ENCODE results near the gene C1QTNF8. TPM values are rescaled to one million over a fixed set of nuclear protein-coding genes. Genes with fewer than 3 reads are reported as not detected.

The C1QTNF8 gene
- total RNA-seq, 1 experiment from 2014 or later: 0.27 TPM

GRCh38 chr16:1079341-1079740 lies 16.7 kb downstream of the C1QTNF8 start:
- DNase-seq (ENCODE audit: low read depth, low spot score) (no peak), ATAC-seq (no peak)
- Histone ChIP-seq H3K36me3 (ENCODE audit: control insufficient read depth in 1 of 2, insufficient read depth in 2 of 2, low read length in 2 of 2) (no peaks in the 10 kb centered on the region), H3K79me2 (ENCODE audit: insufficient read depth, low read length) (peaks cover 17% of the 10 kb centered on the region), H2AFZ (ENCODE audit: low read depth, low read length, poor library complexity, severe bottlenecking) (no peak overlapping the region), H3K9me3 (ENCODE audit: control insufficient read depth in 1 of 2, insufficient read depth in 1 of 2, low read depth in 1 of 2, low read length in 2 of 2) (no peaks in the 10 kb centered on the region), H3K4me1 (ENCODE audit: control insufficient read depth in 1 of 2, insufficient read depth in 2 of 2, low read length in 2 of 2) (peaks cover 60 to 72% of the 10 kb centered on the region in 2 experiments), H3K9ac (ENCODE audit: low read length) (peak overlapping the region; percentile 56; the same call in 1 of the 2 replicates), H4K20me1 (ENCODE audit: insufficient read depth) (no peaks in the 10 kb centered on the region), H3K27me3 (ENCODE audit: insufficient read depth, low read length) (no peaks in the 10 kb centered on the region), H3K9me2 (ENCODE audit: insufficient read depth) (no peaks in the 10 kb centered on the region), H3K27ac (ENCODE audit: low read depth, low read length) (peak overlapping the region; percentile 92; the same call in 1 of the 2 replicates), H3K4me2 (ENCODE audit: low read length) (peak overlapping the region; percentile 69), H3K4me3 (replicated peaks in 1 of 2; ENCODE audit: low read depth in 1 of 2, low read length in 2 of 2) (no peak overlapping the region)
- POLR2A ChIA-PET: no interaction called here
- no peak for TF ChIP-seq SRF (IDR thresholded peaks at IDR 0.05; ENCODE audit: low read depth)
- TF ChIP-seq EZH2 (IDR thresholded peaks at IDR 0.05): no peak
- no peak for TF ChIP-seq ATF3 (IDR thresholded peaks at IDR 0.05)
- TF ChIP-seq TCF7L2 (IDR thresholded peaks at IDR 0.05; ENCODE audit: borderline replicate concordance, extremely low read depth, insufficient read depth, insufficient read length): no peak
- no peak for TF ChIP-seq SP1 (IDR thresholded peaks at IDR 0.05; ENCODE audit: low read depth)
- no peak for TF ChIP-seq MAX (IDR thresholded peaks at IDR 0.05)
- TF ChIP-seq ELF1 (IDR thresholded peaks at IDR 0.05; ENCODE audit: borderline replicate concordance, low read depth): no peak
- no peak for TF ChIP-seq POLR2AphosphoS5 (IDR thresholded peaks at IDR 0.05; ENCODE audit: low read depth, low read length)
- TF ChIP-seq SIN3A (IDR thresholded peaks at IDR 0.05; ENCODE audit: low read depth): no peak
- no peak for TF ChIP-seq ZNF274 (IDR thresholded peaks at IDR 0.05; ENCODE audit: low read depth, low read length)
- TF ChIP-seq RAD21 (IDR thresholded peaks at IDR 0.05; ENCODE audit: low read depth): no peak
- TF ChIP-seq REST (IDR thresholded peaks at IDR 0.05; ENCODE audit: low read depth): no peak
- no peak for TF ChIP-seq EZH2phosphoT487 (IDR thresholded peaks at IDR 0.05; ENCODE audit: borderline replicate concordance)
- no TSS peak for BruUV-seq (replicated peaks)
- CTCF ChIA-PET: no interaction called here
- intact Hi-C loops (cut with micrococcal nuclease): no loop called here
- RAD21 ChIA-PET (ENCODE audit: low non-redundant PET in 1 of 2, low total read pairs in 2 of 2, uncharacterized antibody in 2 of 2, unreplicated experiment in 2 of 2): no interaction called here
